HL-60 (cell line): ENCODE data around the gene SMIM44.

Experiments used
- POLR2AphosphoS5 ChIP-seq: IDR thresholded peaks from 2 replicates; pipeline ENCODE4 v1.6.1; 2012; ENCODE audit warnings: low read depth
- TF ChIP-seq, protein P1 (sequence below): IDR thresholded peaks from one replicate; pipeline ENCODE4 v1.5.1; 2011; ENCODE audit warnings: low read length, control low read depth, inconsistent platforms; ENCODE audit not compliant: insufficient read depth

DNA sequence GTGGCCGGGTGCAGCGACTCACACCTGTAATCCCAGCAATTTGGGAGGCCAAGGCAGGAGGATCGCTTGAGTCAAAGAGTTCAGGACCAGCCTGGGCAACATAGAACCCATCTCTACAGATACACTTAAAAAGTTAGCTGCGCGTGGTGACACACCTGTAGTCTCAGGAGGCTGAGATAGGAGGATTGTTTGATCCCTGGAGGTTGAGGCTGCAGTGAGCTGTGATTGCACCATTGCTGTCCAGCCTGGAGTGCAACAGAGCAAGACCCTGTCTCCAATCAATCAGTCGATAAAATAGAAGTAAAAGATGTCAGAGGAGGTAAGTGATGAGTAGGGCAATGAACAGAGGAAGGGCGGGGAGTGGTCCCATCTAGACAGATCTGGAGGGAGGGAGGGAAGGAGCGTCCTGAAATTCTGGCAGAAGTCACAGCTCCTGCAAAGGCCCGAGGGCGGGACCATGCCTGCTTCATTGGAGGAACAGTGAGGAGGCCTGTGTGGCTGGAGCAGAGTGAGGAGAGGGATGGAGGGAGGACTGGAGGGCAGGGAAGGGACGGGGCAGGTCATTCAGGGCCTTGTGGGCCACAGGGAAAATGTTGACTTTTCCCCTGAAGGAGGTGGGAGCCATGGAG lies 12.6 kb downstream of the SMIM44 start:
- TF ChIP-seq, protein P1, sequence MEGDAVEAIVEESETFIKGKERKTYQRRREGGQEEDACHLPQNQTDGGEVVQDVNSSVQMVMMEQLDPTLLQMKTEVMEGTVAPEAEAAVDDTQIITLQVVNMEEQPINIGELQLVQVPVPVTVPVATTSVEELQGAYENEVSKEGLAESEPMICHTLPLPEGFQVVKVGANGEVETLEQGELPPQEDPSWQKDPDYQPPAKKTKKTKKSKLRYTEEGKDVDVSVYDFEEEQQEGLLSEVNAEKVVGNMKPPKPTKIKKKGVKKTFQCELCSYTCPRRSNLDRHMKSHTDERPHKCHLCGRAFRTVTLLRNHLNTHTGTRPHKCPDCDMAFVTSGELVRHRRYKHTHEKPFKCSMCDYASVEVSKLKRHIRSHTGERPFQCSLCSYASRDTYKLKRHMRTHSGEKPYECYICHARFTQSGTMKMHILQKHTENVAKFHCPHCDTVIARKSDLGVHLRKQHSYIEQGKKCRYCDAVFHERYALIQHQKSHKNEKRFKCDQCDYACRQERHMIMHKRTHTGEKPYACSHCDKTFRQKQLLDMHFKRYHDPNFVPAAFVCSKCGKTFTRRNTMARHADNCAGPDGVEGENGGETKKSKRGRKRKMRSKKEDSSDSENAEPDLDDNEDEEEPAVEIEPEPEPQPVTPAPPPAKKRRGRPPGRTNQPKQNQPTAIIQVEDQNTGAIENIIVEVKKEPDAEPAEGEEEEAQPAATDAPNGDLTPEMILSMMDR = no peak
- TF ChIP-seq POLR2AphosphoS5 = no peak
